Liver (tissue), 9 donors: ENCODE results near the gene ARID4B. TPM values are rescaled to one million over a fixed set of nuclear protein-coding genes. Genes with fewer than 3 reads are reported as not detected.

Experiments
- DNase-seq: peaks from one replicate; pipeline ENCODE4 v3.0.0-alpha.2; 2017; ENCODE audit warnings: low spot score
- H3K27ac ChIP-seq, 2 donors: one replicate each; pipeline ENCODE4 v1.7.0; 2013; ENCODE audit warnings: inconsistent platforms in 2 of 2, low read length in 2 of 2, control low read depth in 1 of 2, low read depth in 1 of 2, mild to moderate bottlenecking in 1 of 2
- H3K27me3 ChIP-seq, 4 donors: one replicate each; pipeline versions ENCODE4 v1.6.1 to v1.7.0; 2013; ENCODE audit warnings: low read length in 3 of 4, inconsistent platforms in 1 of 4, mild to moderate bottlenecking in 1 of 4, moderate library complexity in 1 of 4; ENCODE audit not compliant: control insufficient read depth in 4 of 4, insufficient read depth in 4 of 4
- H3K36me3 ChIP-seq, 4 donors: one replicate each; pipeline versions ENCODE4 v1.6.1 to v1.7.0; 2013; ENCODE audit warnings: low read length in 3 of 4, mild to moderate bottlenecking in 3 of 4, low read depth in 1 of 4, moderate library complexity in 1 of 4; ENCODE audit not compliant: control insufficient read depth in 4 of 4, insufficient read depth in 3 of 4
- H3K4me1 ChIP-seq, 4 donors: one replicate each; pipeline versions ENCODE4 v1.6.1 to v1.7.0; 2013; ENCODE audit warnings: low read length in 3 of 4, mild to moderate bottlenecking in 3 of 4, moderate library complexity in 1 of 4; ENCODE audit not compliant: control insufficient read depth in 4 of 4, insufficient read depth in 4 of 4
- H3K4me3 ChIP-seq, 3 donors: one replicate each; pipeline versions ENCODE4 v1.6.1 to v1.7.0; 2013; ENCODE audit warnings: low read length in 3 of 3, control low read depth in 1 of 3, low read depth in 1 of 3, mild to moderate bottlenecking in 1 of 3
- H3K9ac ChIP-seq, 2 donors: one replicate each; pipeline ENCODE4 v1.7.0; 2013; ENCODE audit warnings: low read length in 2 of 2, mild to moderate bottlenecking in 2 of 2, moderate library complexity in 2 of 2, control low read depth in 1 of 2, low read depth in 1 of 2
- H3K9me3 ChIP-seq, 4 donors: one replicate each; pipeline versions ENCODE4 v1.6.1 to v1.7.0; 2013; ENCODE audit warnings: low read length in 3 of 4; ENCODE audit not compliant: control insufficient read depth in 4 of 4
- ATF3 ChIP-seq: IDR thresholded peaks from 2 replicates; pipeline ENCODE4 v1.6.1; 2016; ENCODE audit warnings: antibody characterized with exemption
- CTCF ChIP-seq: fragments of 150-350 bp; IDR thresholded peaks from 2 replicates; pipeline ENCODE4 v1.5.1; 2017; ENCODE audit warnings: improper control_type of control experiment, low read depth, low read length; ENCODE audit not compliant: missing input control
- EGR1 ChIP-seq, 2 donors: IDR thresholded peaks; 2 replicates each; pipeline ENCODE4 v1.6.1; 2016 to 2018; ENCODE audit warnings: antibody characterized with exemption in 2 of 2, low read depth in 2 of 2
- FOXA1 ChIP-seq: IDR thresholded peaks from 2 replicates; pipeline ENCODE4 v1.6.1; 2016; ENCODE audit warnings: antibody characterized with exemption
- FOXA2 ChIP-seq: IDR thresholded peaks from 2 replicates; pipeline ENCODE4 v1.6.1; 2016; ENCODE audit warnings: antibody characterized with exemption
- GABPA ChIP-seq, 2 donors: IDR thresholded peaks in 1 of 2; conservative IDR thresholded peaks in 1 of 2; 2 replicates each; pipeline ENCODE4 v1.6.1; 2016; ENCODE audit warnings: antibody characterized with exemption in 2 of 2, mild to moderate bottlenecking in 1 of 2, moderate library complexity in 1 of 2
- HNF4A ChIP-seq, 2 donors: conservative IDR thresholded peaks; 2 replicates each; pipeline ENCODE4 v1.6.1; 2016; ENCODE audit warnings: antibody characterized with exemption in 2 of 2, mild to moderate bottlenecking in 2 of 2
- HNF4G ChIP-seq: IDR thresholded peaks from 2 replicates; pipeline ENCODE4 v1.6.1; 2016; ENCODE audit warnings: antibody characterized with exemption
- JUND ChIP-seq, 2 donors: IDR thresholded peaks; 2 replicates each; pipeline ENCODE4 v1.6.1; 2016; ENCODE audit warnings: antibody characterized with exemption in 2 of 2
- NR2F2 ChIP-seq: IDR thresholded peaks from 2 replicates; pipeline ENCODE4 v1.6.1; 2016; ENCODE audit warnings: antibody characterized with exemption
- RAD21 ChIP-seq, 2 donors: IDR thresholded peaks; 2 replicates each; pipeline ENCODE4 v1.6.1; 2016; ENCODE audit warnings: antibody characterized with exemption in 2 of 2, mild to moderate bottlenecking in 2 of 2
- REST ChIP-seq: IDR thresholded peaks from 2 replicates; pipeline ENCODE4 v1.6.1; 2016; ENCODE audit warnings: antibody characterized with exemption, mild to moderate bottlenecking
- RXRA ChIP-seq, 2 donors: IDR thresholded peaks; 2 replicates each; pipeline ENCODE4 v1.6.1; 2017 to 2018; ENCODE audit warnings: antibody characterized with exemption in 2 of 2, mild to moderate bottlenecking in 1 of 2
- SP1 ChIP-seq: IDR thresholded peaks from 2 replicates; pipeline ENCODE4 v1.6.1; 2018; ENCODE audit warnings: antibody characterized with exemption, mild to moderate bottlenecking
- TAF1 ChIP-seq: conservative IDR thresholded peaks from 2 replicates; pipeline ENCODE4 v1.6.1; 2016; ENCODE audit warnings: antibody characterized with exemption, mild to moderate bottlenecking
- YY1 ChIP-seq: IDR thresholded peaks from 2 replicates; pipeline ENCODE4 v1.6.1; 2016; ENCODE audit warnings: antibody characterized with exemption, mild to moderate bottlenecking
- WGBS: extraction: QIAGEN DNeasy Blood & Tissue Kit; methylation state at CpG from one replicate; pipeline ENCODE4 v1.1.7; 2013; 5-methylcytosine and 5-hydroxymethylcytosine counted together
- polyA plus RNA-seq, 2 donors: library from polyadenylated mRNA; stranded (reverse) in 1 of 2; unstranded in 1 of 2; fragments of 200-250 nt in 1 of 2; fragments of >200 nt in 1 of 2; fragmentation: Nextera tagmentation in 1 of 2; extraction: Ambion mirVana in 1 of 2; gene quantifications; one replicate each; pipeline versions ENCODE4 v1.2.1 to v1.2.3, GENCODE V29; 2013 to 2015
- total RNA-seq, 2 donors: library from RNA; depleted of rRNA; stranded (reverse); fragments of >200 nt; gene quantifications; one replicate each; pipeline ENCODE4 v1.2.3, GENCODE V29; 2014
- TF ChIP-seq, protein P1 (sequence below): IDR thresholded peaks from 2 replicates; pipeline ENCODE4 v1.6.1; 2016; ENCODE audit warnings: antibody characterized with exemption
- TF ChIP-seq, protein P2 (sequence below): IDR thresholded peaks from 2 replicates; pipeline ENCODE4 v1.6.1; 2016; ENCODE audit warnings: antibody characterized with exemption
- donor health status: healthy.
- donor health status: healthy.
- donor health status: healthy.
- donor health status: healthy.
- donor health status: healthy.

ARID4B gene
- total and polyA plus RNA-seq, 4 donors = 4.2 to 27.3 (median 21.3) TPM

- H3K9me3 ChIP-seq = no peaks in the 10 kb centered on the region
- TF ChIP-seq, protein P1, sequence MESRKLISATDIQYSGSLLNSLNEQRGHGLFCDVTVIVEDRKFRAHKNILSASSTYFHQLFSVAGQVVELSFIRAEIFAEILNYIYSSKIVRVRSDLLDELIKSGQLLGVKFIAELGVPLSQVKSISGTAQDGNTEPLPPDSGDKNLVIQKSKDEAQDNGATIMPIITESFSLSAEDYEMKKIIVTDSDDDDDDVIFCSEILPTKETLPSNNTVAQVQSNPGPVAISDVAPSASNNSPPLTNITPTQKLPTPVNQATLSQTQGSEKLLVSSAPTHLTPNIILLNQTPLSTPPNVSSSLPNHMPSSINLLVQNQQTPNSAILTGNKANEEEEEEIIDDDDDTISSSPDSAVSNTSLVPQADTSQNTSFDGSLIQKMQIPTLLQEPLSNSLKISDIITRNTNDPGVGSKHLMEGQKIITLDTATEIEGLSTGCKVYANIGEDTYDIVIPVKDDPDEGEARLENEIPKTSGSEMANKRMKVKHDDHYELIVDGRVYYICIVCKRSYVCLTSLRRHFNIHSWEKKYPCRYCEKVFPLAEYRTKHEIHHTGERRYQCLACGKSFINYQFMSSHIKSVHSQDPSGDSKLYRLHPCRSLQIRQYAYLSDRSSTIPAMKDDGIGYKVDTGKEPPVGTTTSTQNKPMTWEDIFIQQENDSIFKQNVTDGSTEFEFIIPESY = no peak
- TF ChIP-seq FOXA2 = no peak
- no peak for TF ChIP-seq NR2F2
- TF ChIP-seq REST = no peak
- H3K9ac ChIP-seq = no peak overlapping the region
- no peak overlapping the region for H3K4me3 ChIP-seq
- WGBS = 81% methylated on average over 4 of the region's 4 CpGs
- H3K27me3 ChIP-seq = no peaks in the 10 kb centered on the region
- no peak overlapping the region for H3K27ac ChIP-seq
- H3K4me1 ChIP-seq = peaks cover 3 to 8% (median 6%) of the 10 kb centered on the region in 4 donors
- H3K36me3 ChIP-seq = peaks cover 0 to 3% (median 1%) of the 10 kb centered on the region in 4 donors
- DNase-seq = no peak
Measured at GRCh38 chr1:235313931-235314678, 13.9 kb downstream of the ARID4B start.

DNA sequence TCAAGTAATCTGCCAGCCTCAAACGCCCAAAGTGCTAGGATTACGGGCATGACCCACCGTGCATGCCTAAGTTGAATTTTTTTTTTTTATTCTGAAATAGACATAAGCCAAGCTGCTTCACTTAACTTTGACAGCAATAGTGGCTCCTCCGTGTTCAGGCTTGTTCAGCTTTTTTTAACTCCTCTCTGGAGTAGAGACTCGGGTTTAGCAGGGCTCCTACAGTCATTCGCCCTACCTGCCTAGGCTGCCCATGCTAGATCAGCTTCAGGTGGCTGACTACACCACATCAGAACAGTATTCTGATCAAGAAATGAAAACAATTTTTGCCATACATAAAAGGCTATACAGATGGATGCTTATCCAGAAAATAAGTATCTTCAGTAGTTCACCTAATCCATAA, 14.7 kb downstream of the ARID4B start:
- H3K27ac ChIP-seq = no peak overlapping the region
- TF ChIP-seq FOXA2 (no peak), RXRA (IDR thresholded peaks at IDR 0.05) (no peak), RAD21 (IDR thresholded peaks at IDR 0.05) (no peak), REST (no peak), JUND (IDR thresholded peaks at IDR 0.05) (no peak), FOXA1 (no peak), YY1 (no peak), HNF4G (no peak), GABPA (IDR thresholded peaks at IDR 0.05 in 1 of 2, conservative IDR thresholded peaks at IDR 0.05 in 1 of 2) (no peak), ATF3 (no peak), NR2F2 (no peak), SP1 (no peak), HNF4A (conservative IDR thresholded peaks at IDR 0.05) (no peak), CTCF (no peak), TAF1 (no peak), EGR1 (IDR thresholded peaks at IDR 0.05; ENCODE audit: low read depth in 2 of 2) (no peak)
- TF ChIP-seq, protein P1 = no peak
- TF ChIP-seq, protein P2, sequence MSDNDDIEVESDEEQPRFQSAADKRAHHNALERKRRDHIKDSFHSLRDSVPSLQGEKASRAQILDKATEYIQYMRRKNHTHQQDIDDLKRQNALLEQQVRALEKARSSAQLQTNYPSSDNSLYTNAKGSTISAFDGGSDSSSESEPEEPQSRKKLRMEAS = no peak
- no peak overlapping the region for H3K4me3 ChIP-seq
- WGBS = 87% methylated on average over 6 of the region's 6 CpGs
- peaks cover 3 to 8% (median 6%) of the 10 kb centered on the region in 4 donors for H3K4me1 ChIP-seq
- peaks cover 0 to 3% (median 0%) of the 10 kb centered on the region in 4 donors for H3K36me3 ChIP-seq
- H3K9me3 ChIP-seq = no peaks in the 10 kb centered on the region
- H3K9ac ChIP-seq = no peak overlapping the region
- no peak for DNase-seq
- no peaks in the 10 kb centered on the region for H3K27me3 ChIP-seq
